Measurements from ENCODE around the gene SKOR1.

SKOR1 gene

GRCh38 chr15:67794832-67795574, 30.3 kb upstream of the SKOR1 start:
- DNase-seq (ENCODE audit: low read depth), result no peak

- DNase-seq (ENCODE audit: low read depth), result no peak
Observed at GRCh38 chr15:67796196-67797127, 28.8 kb upstream of the SKOR1 start.

GRCh38 chr15:67799801-67800205, 25.5 kb upstream of the SKOR1 start:
- DNase-seq (ENCODE audit: low read depth), result no peak

GRCh38 chr15:67801142-67801541, 24.2 kb upstream of the SKOR1 start:
- DNase-seq (ENCODE audit: low read depth), result no peak

- DNase-seq (ENCODE audit: low read depth), result no peak
Observed at GRCh38 chr15:67801926-67802914, 23.1 kb upstream of the SKOR1 start.

- DNase-seq (ENCODE audit: low read depth), result no peak
Observed at GRCh38 chr15:67803299-67803698, 22.0 kb upstream of the SKOR1 start.

GRCh38 chr15:67803996-67804843, 21.1 kb upstream of the SKOR1 start:
- no peak for DNase-seq (ENCODE audit: low read depth)

- DNase-seq (ENCODE audit: low read depth), result no peak
Observed at GRCh38 chr15:67805008-67805665, 20.2 kb upstream of the SKOR1 start.

- no peak for DNase-seq (ENCODE audit: low read depth)
Observed at GRCh38 chr15:67805666-67806516, 19.4 kb upstream of the SKOR1 start.

- no peak for DNase-seq (ENCODE audit: low read depth)
Observed at GRCh38 chr15:67806536-67806935, 18.8 kb upstream of the SKOR1 start.

GRCh38 chr15:67807141-67807540, 18.2 kb upstream of the SKOR1 start:
- DNase-seq (ENCODE audit: low read depth), result no peak

GRCh38 chr15:67807836-67808235, 17.5 kb upstream of the SKOR1 start:
- DNase-seq (ENCODE audit: low read depth), result no peak

GRCh38 chr15:67808821-67809220, 16.5 kb upstream of the SKOR1 start:
- no peak for DNase-seq (ENCODE audit: low read depth)

- no peak for DNase-seq (ENCODE audit: low read depth)
Observed at GRCh38 chr15:67809441-67809840, 15.9 kb upstream of the SKOR1 start.

GRCh38 chr15:67809866-67810265, 15.4 kb upstream of the SKOR1 start:
- no peak for DNase-seq (ENCODE audit: low read depth)

- no peak for DNase-seq (ENCODE audit: low read depth)
Observed at GRCh38 chr15:67812241-67812644, 13.1 kb upstream of the SKOR1 start.

GRCh38 chr15:67813104-67813634, 12.1 kb upstream of the SKOR1 start:
- DNase-seq (ENCODE audit: low read depth), result no peak

- DNase-seq (ENCODE audit: low read depth), result no peak
Observed at GRCh38 chr15:67815036-67815592, 10.2 kb upstream of the SKOR1 start.

- DNase-seq (ENCODE audit: low read depth), result no peak
Observed at GRCh38 chr15:67816668-67817067, 8.6 kb upstream of the SKOR1 start.

Data from stimulated activated CD8-positive, alpha-beta memory T cell treated with anti-CD3 and anti-CD28 coated beads, Interleukin-12 subunit alpha, Interleukin-12 subunit beta, amount 100 ng/mL, for 4 hours (primary cell).